GM19193 (cell line): ENCODE measurements around the gene TRIP10.

Source experiments
- POLR2A ChIP-seq: IDR thresholded peaks from 4 replicates; pipeline ENCODE4 v1.6.1; 2011; ENCODE audit not compliant: insufficient read depth, insufficient read length; ENCODE audit errors: extremely low read depth

Gene TRIP10

GRCh38 chr19:6718111-6718740 is 21.3 kb upstream of the TRIP10 start:
- no peak for TF ChIP-seq POLR2A

GRCh38 chr19:6718741-6719539 is 20.5 kb upstream of the TRIP10 start:
- no peak for TF ChIP-seq POLR2A

GRCh38 chr19:6719540-6719861 is 20.0 kb upstream of the TRIP10 start:
- no peak for TF ChIP-seq POLR2A

- no peak for TF ChIP-seq POLR2A
These were observed 19.5 kb upstream of the TRIP10 start for GRCh38 chr19:6719992-6720368.

- TF ChIP-seq POLR2A = no peak
These were observed 18.9 kb upstream of the TRIP10 start, which contains the start of gene C3 for GRCh38 chr19:6720369-6721137. TSS of gene C3 (minus strand) at chr19:6720650. CDS start at chr19:6720589, 61 bp downstream.

- TF ChIP-seq POLR2A = no peak
These were observed 18.4 kb upstream of the TRIP10 start for GRCh38 chr19:6721138-6721474.

GRCh38 chr19:6721773-6722172 is 17.7 kb upstream of the TRIP10 start:
- peak; percentile 36 for TF ChIP-seq POLR2A

- no peak for TF ChIP-seq POLR2A
These were observed 16.3 kb upstream of the TRIP10 start for GRCh38 chr19:6723108-6723618.

- no peak for TF ChIP-seq POLR2A
These were observed 15.7 kb upstream of the TRIP10 start for GRCh38 chr19:6723738-6724137.

- no peak for TF ChIP-seq POLR2A
These were observed 14.6 kb upstream of the TRIP10 start for GRCh38 chr19:6724631-6725492.

GRCh38 chr19:6725513-6726231 is 13.8 kb upstream of the TRIP10 start:
- no peak for TF ChIP-seq POLR2A

- TF ChIP-seq POLR2A = no peak
These were observed 11.1 kb upstream of the TRIP10 start for GRCh38 chr19:6728346-6728745.

GRCh38 chr19:6729573-6730152 is 9.8 kb upstream of the TRIP10 start:
- TF ChIP-seq POLR2A = no peak
